OCI-LY1 (cell line): ENCODE results near the gene VWC2L.

ENCODE experiments used
- H2AFZ ChIP-seq: fragments of 200-600 bp; sonication (generic), shearing (Covaris generic); 2 replicates; pipeline ENCODE4 v1.6.0; 2014; ENCODE audit warnings: antibody characterized with exemption, mild to moderate bottlenecking, low read length
- H3F3A ChIP-seq: fragments of 200-600 bp; sonication (generic), shearing (Covaris generic); 2 replicates; pipeline ENCODE4 v1.6.0; 2014; ENCODE audit warnings: mild to moderate bottlenecking, antibody characterized with exemption, low read length, moderate library complexity; ENCODE audit not compliant: insufficient read depth
- H3K27ac ChIP-seq: fragments of 200-600 bp; sonication (generic); 2 replicates; pipeline ENCODE4 v1.5.1; 2014; ENCODE audit warnings: low read length, mixed run types, mild to moderate bottlenecking, low read depth; ENCODE audit not compliant: poor library complexity, severe bottlenecking
- H3K27me3 ChIP-seq: fragments of 200-600 bp; sonication (generic); 2 replicates; pipeline ENCODE4 v1.6.0; 2014; ENCODE audit warnings: antibody characterized with exemption, mild to moderate bottlenecking, low read length, moderate library complexity; ENCODE audit not compliant: insufficient read depth
- H3K36me3 ChIP-seq: fragments of 200-600 bp; sonication (generic); 2 replicates; pipeline ENCODE4 v1.6.1; 2014; ENCODE audit warnings: mild to moderate bottlenecking, antibody characterized with exemption, low read length, moderate library complexity, mixed read lengths; ENCODE audit not compliant: insufficient read depth
- H3K4me1 ChIP-seq: fragments of 200-600 bp; sonication (generic); 2 replicates; pipeline ENCODE4 v1.5.1; 2014; ENCODE audit warnings: mild to moderate bottlenecking, low read length, moderate library complexity; ENCODE audit not compliant: insufficient read depth, severe bottlenecking
- H3K4me2 ChIP-seq: fragments of 200-600 bp; sonication (generic), shearing (Covaris generic); 2 replicates; pipeline ENCODE4 v1.6.1; 2014; ENCODE audit warnings: low read length
- H3K4me3 ChIP-seq: fragments of 200-600 bp; sonication (generic); 2 replicates; pipeline ENCODE4 v1.5.1; 2014; ENCODE audit warnings: low read length, low read depth, mild to moderate bottlenecking, mixed read lengths; ENCODE audit not compliant: poor library complexity, severe bottlenecking
- H3K79me2 ChIP-seq: fragments of 200-600 bp; shearing (Covaris generic); 2 replicates; pipeline ENCODE4 v1.6.1; 2016; ENCODE audit warnings: mixed run types, low read length, mixed read lengths; ENCODE audit not compliant: insufficient read depth
- H3K9ac ChIP-seq: fragments of 200-600 bp; sonication (generic), shearing (Covaris generic); 2 replicates; pipeline ENCODE4 v1.6.1; 2014; ENCODE audit warnings: mild to moderate bottlenecking, low read length, mixed read lengths
- H3K9me2 ChIP-seq: fragments of 200-600 bp; sonication (generic), shearing (Covaris generic); 2 replicates; pipeline ENCODE4 v1.6.1; 2014; ENCODE audit warnings: low read depth, mild to moderate bottlenecking, low read length, mixed read lengths
- H3K9me3 ChIP-seq: fragments of 200-600 bp; shearing (Covaris generic); 2 replicates; pipeline ENCODE4 v1.6.1; 2014; ENCODE audit warnings: low read length, mixed read lengths
- H4K20me1 ChIP-seq: fragments of 200-600 bp; sonication (generic), shearing (Covaris generic); 2 replicates; pipeline ENCODE4 v1.6.0; 2016; ENCODE audit warnings: mild to moderate bottlenecking, low read length; ENCODE audit not compliant: insufficient read depth
- CTCF ChIP-seq: fragments of 200-600 bp; sonication (generic), shearing (Covaris generic); IDR thresholded peaks from 2 replicates; pipeline ENCODE4 v1.5.1; 2017; ENCODE audit warnings: mild to moderate bottlenecking, antibody characterized with exemption, low read length, moderate library complexity, mixed read lengths
- EZH2 ChIP-seq: fragments of 200-600 bp; sonication (generic), shearing (Covaris generic); IDR thresholded peaks from 2 replicates; pipeline ENCODE4 v1.8.0; 2017; ENCODE audit warnings: borderline replicate concordance, mixed run types, mild to moderate bottlenecking, antibody characterized with exemption, low read length, moderate library complexity, mixed read lengths

VWC2L gene

GRCh38 chr2:214367171-214367570 is 43.7 kb upstream of the VWC2L start:
- H3K27me3 ChIP-seq = no peaks in the 10 kb centered on the region
- H3K27ac ChIP-seq = no peak overlapping the region
- no peaks in the 10 kb centered on the region for H3K4me1 ChIP-seq
- no peak overlapping the region for H3K9ac ChIP-seq
- no peak overlapping the region for H3K4me2 ChIP-seq
- H3K9me3 ChIP-seq = no peaks in the 10 kb centered on the region
- no peak overlapping the region for H2AFZ ChIP-seq
- TF ChIP-seq CTCF = no peak
- TF ChIP-seq EZH2 = no peak
- no peak overlapping the region for H3K4me3 ChIP-seq
- H3F3A ChIP-seq = no peaks in the 10 kb centered on the region
- no peaks in the 10 kb centered on the region for H3K79me2 ChIP-seq
- H3K9me2 ChIP-seq = no peaks in the 10 kb centered on the region
- no peaks in the 10 kb centered on the region for H3K36me3 ChIP-seq
- no peaks in the 10 kb centered on the region for H4K20me1 ChIP-seq

GRCh38 chr2:214376618-214377285 is 34.1 kb upstream of the VWC2L start:
- Histone ChIP-seq H3K4me2 (no peak overlapping the region), H3F3A (no peaks in the 10 kb centered on the region), H3K27me3 (no peaks in the 10 kb centered on the region), H2AFZ (no peak overlapping the region), H3K4me3 (no peak overlapping the region), H3K36me3 (no peaks in the 10 kb centered on the region), H3K4me1 (no peaks in the 10 kb centered on the region), H3K27ac (no peak overlapping the region), H3K9me2 (no peaks in the 10 kb centered on the region), H4K20me1 (no peaks in the 10 kb centered on the region), H3K79me2 (no peaks in the 10 kb centered on the region), H3K9ac (no peak overlapping the region), H3K9me3 (no peaks in the 10 kb centered on the region)
- TF ChIP-seq EZH2 (no peak), CTCF (no peak)

GRCh38 chr2:214377286-214377624 is 33.6 kb upstream of the VWC2L start:
- H2AFZ ChIP-seq = no peak overlapping the region
- no peaks in the 10 kb centered on the region for H3F3A ChIP-seq
- H3K27me3 ChIP-seq = no peaks in the 10 kb centered on the region
- H3K9me3 ChIP-seq = no peaks in the 10 kb centered on the region
- H3K36me3 ChIP-seq = no peaks in the 10 kb centered on the region
- H3K27ac ChIP-seq = no peak overlapping the region
- no peaks in the 10 kb centered on the region for H3K4me1 ChIP-seq
- no peak overlapping the region for H3K9ac ChIP-seq
- H3K4me2 ChIP-seq = no peak overlapping the region
- TF ChIP-seq EZH2 = no peak
- no peak for TF ChIP-seq CTCF
- H3K79me2 ChIP-seq = no peaks in the 10 kb centered on the region
- H3K9me2 ChIP-seq = no peaks in the 10 kb centered on the region
- H3K4me3 ChIP-seq = no peak overlapping the region
- H4K20me1 ChIP-seq = no peaks in the 10 kb centered on the region
